Loucy (cell line): Measurements from ENCODE around the gene ALKBH3.

Experiments
- H2AFZ ChIP-seq: fragments of 200-600 bp; sonication (generic); 2 replicates; pipeline ENCODE4 v1.6.0; 2016; ENCODE audit warnings: antibody characterized with exemption, mild to moderate bottlenecking, low read length, moderate library complexity
- H3F3A ChIP-seq: fragments of 200-600 bp; 2 replicates; pipeline ENCODE4 v1.6.0; 2016; ENCODE audit warnings: antibody characterized with exemption, low read depth, mild to moderate bottlenecking
- H3K27me3 ChIP-seq: fragments of 200-600 bp; sonication (generic); 2 replicates; pipeline ENCODE4 v1.6.1; 2014; ENCODE audit warnings: low read length, mild to moderate bottlenecking; ENCODE audit not compliant: insufficient read depth, poor library complexity, severe bottlenecking
- H3K36me3 ChIP-seq: fragments of 200-600 bp; sonication (generic); 2 replicates; pipeline ENCODE4 v1.6.1; 2016; ENCODE audit warnings: low read length; ENCODE audit not compliant: insufficient read depth
- H3K4me1 ChIP-seq: fragments of 200-600 bp; sonication (generic); 2 replicates; pipeline ENCODE4 v1.5.1; 2014; ENCODE audit warnings: low read length, mild to moderate bottlenecking; ENCODE audit not compliant: insufficient read depth, poor library complexity, severe bottlenecking
- H3K4me2 ChIP-seq: fragments of 200-600 bp; sonication (generic); 2 replicates; pipeline ENCODE4 v1.6.0; 2014; ENCODE audit warnings: antibody characterized with exemption, low read length, low read depth, mild to moderate bottlenecking; ENCODE audit not compliant: poor library complexity, severe bottlenecking
- H3K4me3 ChIP-seq: fragments of 200-600 bp; sonication (generic); 2 replicates; pipeline ENCODE4 v1.5.1; 2014; ENCODE audit warnings: low read length, mild to moderate bottlenecking, mixed read lengths; ENCODE audit not compliant: poor library complexity, severe bottlenecking
- H3K79me2 ChIP-seq: fragments of 200-600 bp; sonication (generic); 2 replicates; pipeline ENCODE4 v1.6.1; 2014; ENCODE audit warnings: low read length; ENCODE audit not compliant: insufficient read depth
- H3K9ac ChIP-seq: fragments of 200-600 bp; sonication (generic); 2 replicates; pipeline ENCODE4 v1.6.0; 2014; ENCODE audit warnings: mild to moderate bottlenecking, low read depth, low read length, moderate library complexity; ENCODE audit not compliant: poor library complexity, severe bottlenecking
- H3K9me2 ChIP-seq: fragments of 200-600 bp; sonication (generic); replicated peaks from 2 replicates; pipeline ENCODE4 v1.6.1; 2016; ENCODE audit warnings: low read depth, low read length, mixed read lengths
- H3K9me3 ChIP-seq: fragments of 200-600 bp; sonication (generic); 2 replicates; pipeline ENCODE4 v1.6.1; 2014; ENCODE audit warnings: mild to moderate bottlenecking, antibody characterized with exemption, low read length, low read depth; ENCODE audit not compliant: insufficient read depth
- H4K20me1 ChIP-seq: fragments of 200-600 bp; sonication (generic); 2 replicates; pipeline ENCODE4 v1.6.0; 2014; ENCODE audit warnings: antibody characterized with exemption, low read length, mild to moderate bottlenecking; ENCODE audit not compliant: insufficient read depth, poor library complexity, severe bottlenecking
- EZH2phosphoT487 ChIP-seq: fragments of 200-600 bp; IDR thresholded peaks from 2 replicates; pipeline ENCODE4 v1.6.1; 2018; ENCODE audit warnings: antibody characterized with exemption, mild to moderate bottlenecking, moderate library complexity, borderline replicate concordance
- TF ChIP-seq, protein P1 (sequence below): fragments of 200-600 bp; sonication (generic); conservative IDR thresholded peaks from 2 replicates; pipeline ENCODE4 v1.5.1; 2014; ENCODE audit warnings: mild to moderate bottlenecking, antibody characterized with exemption, low read length

The ALKBH3 gene

GRCh38 chr11:43954241-43954640, 73.6 kb downstream of the ALKBH3 start:
- no peak overlapping the region for H3K4me3 ChIP-seq
- H3K9me3 ChIP-seq = no peaks in the 10 kb centered on the region
- no peaks in the 10 kb centered on the region for H3K79me2 ChIP-seq
- H3K27me3 ChIP-seq = no peaks in the 10 kb centered on the region
- no peaks in the 10 kb centered on the region for H3K4me1 ChIP-seq
- TF ChIP-seq, protein P1, sequence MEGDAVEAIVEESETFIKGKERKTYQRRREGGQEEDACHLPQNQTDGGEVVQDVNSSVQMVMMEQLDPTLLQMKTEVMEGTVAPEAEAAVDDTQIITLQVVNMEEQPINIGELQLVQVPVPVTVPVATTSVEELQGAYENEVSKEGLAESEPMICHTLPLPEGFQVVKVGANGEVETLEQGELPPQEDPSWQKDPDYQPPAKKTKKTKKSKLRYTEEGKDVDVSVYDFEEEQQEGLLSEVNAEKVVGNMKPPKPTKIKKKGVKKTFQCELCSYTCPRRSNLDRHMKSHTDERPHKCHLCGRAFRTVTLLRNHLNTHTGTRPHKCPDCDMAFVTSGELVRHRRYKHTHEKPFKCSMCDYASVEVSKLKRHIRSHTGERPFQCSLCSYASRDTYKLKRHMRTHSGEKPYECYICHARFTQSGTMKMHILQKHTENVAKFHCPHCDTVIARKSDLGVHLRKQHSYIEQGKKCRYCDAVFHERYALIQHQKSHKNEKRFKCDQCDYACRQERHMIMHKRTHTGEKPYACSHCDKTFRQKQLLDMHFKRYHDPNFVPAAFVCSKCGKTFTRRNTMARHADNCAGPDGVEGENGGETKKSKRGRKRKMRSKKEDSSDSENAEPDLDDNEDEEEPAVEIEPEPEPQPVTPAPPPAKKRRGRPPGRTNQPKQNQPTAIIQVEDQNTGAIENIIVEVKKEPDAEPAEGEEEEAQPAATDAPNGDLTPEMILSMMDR = no peak
- no peak for TF ChIP-seq EZH2phosphoT487
- H3K9ac ChIP-seq = no peak overlapping the region
- H2AFZ ChIP-seq = no peak overlapping the region
- H3K36me3 ChIP-seq = no peaks in the 10 kb centered on the region
- H3F3A ChIP-seq = no peaks in the 10 kb centered on the region
- H4K20me1 ChIP-seq = no peaks in the 10 kb centered on the region
- H3K9me2 ChIP-seq = no peaks in the 10 kb centered on the region
- H3K4me2 ChIP-seq = no peak overlapping the region

GRCh38 chr11:43955381-43956118, 74.9 kb downstream of the ALKBH3 start:
- Histone ChIP-seq H4K20me1 (no peaks in the 10 kb centered on the region), H3K9ac (no peak overlapping the region), H3K9me2 (no peaks in the 10 kb centered on the region), H3K4me3 (no peak overlapping the region), H2AFZ (no peak overlapping the region), H3K36me3 (no peaks in the 10 kb centered on the region), H3K9me3 (no peaks in the 10 kb centered on the region), H3F3A (no peaks in the 10 kb centered on the region), H3K27me3 (no peaks in the 10 kb centered on the region), H3K4me2 (no peak overlapping the region), H3K4me1 (no peaks in the 10 kb centered on the region), H3K79me2 (no peaks in the 10 kb centered on the region)
- TF ChIP-seq EZH2phosphoT487 = no peak
- TF ChIP-seq, protein P1 = no peak

GRCh38 chr11:43957571-43957970, 76.9 kb downstream of the ALKBH3 start:
- no peaks in the 10 kb centered on the region for H3K9me2 ChIP-seq
- H3K36me3 ChIP-seq = no peaks in the 10 kb centered on the region
- no peaks in the 10 kb centered on the region for H3K4me1 ChIP-seq
- TF ChIP-seq, protein P1 = no peak
- no peak for TF ChIP-seq EZH2phosphoT487
- H3K27me3 ChIP-seq = no peaks in the 10 kb centered on the region
- H3F3A ChIP-seq = no peaks in the 10 kb centered on the region
- H3K9me3 ChIP-seq = no peaks in the 10 kb centered on the region
- no peak overlapping the region for H3K4me3 ChIP-seq
- no peak overlapping the region for H3K9ac ChIP-seq
- H3K4me2 ChIP-seq = no peak overlapping the region
- no peak overlapping the region for H2AFZ ChIP-seq
- no peaks in the 10 kb centered on the region for H4K20me1 ChIP-seq
- H3K79me2 ChIP-seq = no peaks in the 10 kb centered on the region
